GM18861 (cell line): ENCODE results near the gene EBLN2.

Experiments
- ATAC-seq: cut with Tn5 transposase; IDR thresholded peaks from one replicate; pipeline ENCODE4 v1.9.1; 2021; ENCODE audit not compliant: unreplicated experiment

EBLN2 gene

GRCh38 chr3:73061416-73061815 is at the start of gene EBLN2:
Gene EBLN2, plus strand, starts transcription at chr3:73061659. Its CDS starts 423 bp downstream, at chr3:73062082.
- no peak for ATAC-seq

- no peak for ATAC-seq
Measured at GRCh38 chr3:73018298-73018697, 43.2 kb upstream of the EBLN2 start.

- ATAC-seq: no peak
Measured at GRCh38 chr3:73018790-73019441, 42.5 kb upstream of the EBLN2 start.

GRCh38 chr3:73021301-73021835 is 40.1 kb upstream of the EBLN2 start:
- no peak for ATAC-seq

- no peak for ATAC-seq
Measured at GRCh38 chr3:73024836-73025235, 36.6 kb upstream of the EBLN2 start.

- ATAC-seq: no peak
Measured at GRCh38 chr3:73026111-73026759, 35.2 kb upstream of the EBLN2 start.

GRCh38 chr3:73026760-73027113 is 34.7 kb upstream of the EBLN2 start:
- no peak for ATAC-seq

- no peak for ATAC-seq
Measured at GRCh38 chr3:73028803-73029202, 32.7 kb upstream of the EBLN2 start.

GRCh38 chr3:73029321-73029796 is 32.1 kb upstream of the EBLN2 start:
- ATAC-seq: no peak

GRCh38 chr3:73030073-73030597 is 31.3 kb upstream of the EBLN2 start:
- no peak for ATAC-seq

GRCh38 chr3:73031573-73032103 is 29.8 kb upstream of the EBLN2 start:
- ATAC-seq: no peak

GRCh38 chr3:73036694-73037591 is 24.5 kb upstream of the EBLN2 start:
- no peak for ATAC-seq

- no peak for ATAC-seq
Measured at GRCh38 chr3:73041537-73041936, 19.9 kb upstream of the EBLN2 start.

- ATAC-seq: no peak
Measured at GRCh38 chr3:73043414-73043813, 18.0 kb upstream of the EBLN2 start.

GRCh38 chr3:73045391-73045790 is 16.1 kb upstream of the EBLN2 start:
- no peak for ATAC-seq

- ATAC-seq: no peak
Measured at GRCh38 chr3:73046195-73046594, 15.3 kb upstream of the EBLN2 start.

GRCh38 chr3:73049319-73049718 is 12.1 kb upstream of the EBLN2 start:
- ATAC-seq: no peak

- ATAC-seq: no peak
Measured at GRCh38 chr3:73052857-73053256, 8.6 kb upstream of the EBLN2 start.

GRCh38 chr3:73055583-73055982 is 5.9 kb upstream of the EBLN2 start:
- no peak for ATAC-seq

- ATAC-seq: no peak
Measured at GRCh38 chr3:73056014-73056844, 5.2 kb upstream of the EBLN2 start.
